ENCODE data around the gene TBX1.
"Not testable (repeated sequence)": the region's sequence is repeated elsewhere in the genome, so short reads cannot be mapped to it uniquely, and the experiment has no call there.

TBX1 gene

GRCh38 chr22:19723232-19723982 lies 37.2 kb upstream of the TBX1 start, which contains the start of gene GP1BB:
TSS of gene GP1BB (plus strand) at chr22:19723539. CDS start at chr22:19723570, 31 bp downstream.
- no peak for DNase-seq (ENCODE audit: low read depth, low spot score)

GRCh38 chr22:19723983-19724827 lies 36.4 kb upstream of the TBX1 start:
- no peak for DNase-seq (ENCODE audit: low read depth, low spot score)

DNA sequence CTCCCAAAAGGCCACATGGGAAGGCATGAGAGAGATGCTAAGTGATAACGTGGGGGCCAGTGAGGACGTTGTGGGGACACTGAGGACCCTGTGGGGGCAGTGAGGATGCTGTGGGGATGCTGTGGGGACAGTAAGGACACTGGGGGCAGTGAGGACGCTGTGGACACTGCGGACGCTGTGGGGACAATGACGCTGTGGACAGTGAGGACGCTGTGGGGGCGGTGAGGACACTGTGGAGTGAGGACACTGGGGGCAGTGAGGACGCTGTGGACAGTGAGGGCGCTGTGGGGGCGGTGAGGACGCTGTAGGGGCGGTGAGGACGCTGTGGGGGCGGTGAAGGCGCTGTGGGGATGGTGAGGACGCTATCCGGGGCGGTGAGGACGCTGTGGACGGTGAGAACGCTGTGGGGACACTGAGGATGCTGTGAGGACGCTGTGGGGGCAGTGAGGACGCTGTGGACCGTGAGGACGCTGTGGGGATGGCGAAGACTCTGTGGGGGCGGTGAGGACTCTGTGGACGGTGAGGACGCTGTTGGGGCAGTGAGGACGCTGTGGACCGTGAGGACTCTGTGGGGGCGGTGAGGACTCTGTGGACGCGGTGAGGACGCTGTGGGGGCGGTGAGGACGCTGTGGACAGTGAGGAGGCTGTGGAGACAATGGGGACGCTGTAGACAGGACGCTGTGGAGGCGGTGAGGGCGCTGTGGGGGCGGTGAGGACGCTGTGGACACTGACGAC lies 35.5 kb upstream of the TBX1 start:
- DNase-seq (ENCODE audit: low read depth, low spot score), result no peak

- not testable (repeated sequence) for DNase-seq (ENCODE audit: low read depth, low spot score)
These were observed 34.4 kb upstream of the TBX1 start for GRCh38 chr22:19726064-19726788.

DNA sequence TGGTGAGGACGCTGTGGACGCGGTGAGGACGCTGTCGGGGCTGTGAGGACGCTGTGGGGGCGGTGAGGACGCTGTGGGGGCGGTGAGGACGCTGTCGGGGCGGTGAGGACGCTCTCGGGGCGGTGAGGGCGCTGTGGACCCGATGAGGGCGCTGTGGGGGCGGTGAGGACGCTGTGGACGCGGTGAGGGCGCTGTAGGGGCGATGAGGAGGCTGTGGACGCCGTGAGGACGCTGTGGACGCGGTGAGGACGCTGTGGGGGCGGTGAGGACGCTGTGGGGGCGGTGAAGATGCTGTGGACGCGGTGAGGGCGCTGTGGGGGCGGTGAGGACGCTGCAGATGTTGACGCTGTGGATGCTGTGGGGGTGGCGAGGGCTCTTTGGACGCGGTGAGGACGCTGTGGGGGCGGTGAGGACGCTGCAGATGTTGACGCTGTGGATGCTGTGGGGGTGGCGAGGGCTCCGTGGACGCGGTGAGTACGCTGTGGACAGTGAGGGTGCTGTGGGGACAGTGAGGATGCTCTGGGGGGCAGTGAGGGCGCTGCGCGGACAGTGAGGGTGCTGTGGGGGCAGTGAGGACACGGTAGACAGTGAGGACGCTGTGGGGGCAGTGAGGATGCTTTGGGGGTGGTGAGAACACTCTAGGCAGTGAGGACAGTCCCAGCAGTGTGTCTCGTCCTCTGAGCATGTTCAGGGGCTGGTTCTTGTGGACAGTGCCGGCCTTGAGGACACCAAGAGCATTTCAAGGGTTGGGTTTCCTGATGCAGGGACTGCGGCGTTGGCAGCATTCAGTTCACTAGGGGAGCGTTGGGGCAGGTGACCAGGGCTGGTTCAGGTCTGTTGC lies 33.0 kb upstream of the TBX1 start:
- DNase-seq (ENCODE audit: low read depth, low spot score), result no peak

DNA sequence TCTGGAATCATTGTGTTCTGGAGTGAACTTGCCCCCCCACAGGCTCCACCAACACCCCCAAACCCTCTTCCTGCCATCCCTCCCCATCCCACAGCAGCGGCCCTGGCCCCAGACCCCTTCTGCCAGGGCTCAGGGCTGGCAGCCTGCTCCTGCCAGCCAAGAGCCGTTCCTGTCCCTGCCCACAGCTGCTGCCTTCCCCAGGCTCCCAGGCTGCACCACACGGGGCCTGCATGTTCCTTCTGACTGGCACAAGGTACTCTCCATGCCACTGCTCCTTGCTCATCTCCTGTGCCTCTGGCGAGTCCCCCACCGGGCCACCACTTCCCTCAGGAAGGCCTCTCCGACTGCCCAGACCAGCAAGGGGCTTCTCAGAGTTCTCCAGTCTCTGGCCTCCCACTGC lies 32.3 kb upstream of the TBX1 start:
- no peak for DNase-seq (ENCODE audit: low read depth, low spot score)

DNA sequence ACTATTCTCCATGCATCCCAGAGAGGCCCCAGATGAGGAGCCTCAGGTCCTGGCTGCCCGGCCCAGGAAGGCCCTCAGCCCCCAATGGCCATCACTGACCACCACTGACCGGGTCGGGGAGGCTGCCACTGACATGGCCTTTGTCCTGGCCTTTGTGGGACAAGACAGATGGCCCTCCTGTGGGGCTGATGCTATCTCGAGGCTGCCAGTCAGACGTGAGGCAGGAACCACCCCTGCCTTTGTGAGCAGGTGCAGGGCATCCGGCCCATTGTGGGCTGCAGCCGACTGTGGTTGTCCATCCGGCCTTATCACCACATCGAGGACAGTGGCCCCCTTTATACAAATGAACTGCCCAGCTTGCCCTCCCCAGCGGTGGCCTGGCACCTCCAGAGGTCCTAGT lies 31.7 kb upstream of the TBX1 start:
- DNase-seq (ENCODE audit: low read depth, low spot score), result no peak

GRCh38 chr22:19729507-19729906 lies 31.1 kb upstream of the TBX1 start:
- no peak for DNase-seq (ENCODE audit: low read depth, low spot score)

GRCh38 chr22:19730198-19730597 lies 30.4 kb upstream of the TBX1 start:
- no peak for DNase-seq (ENCODE audit: low read depth, low spot score)

DNA sequence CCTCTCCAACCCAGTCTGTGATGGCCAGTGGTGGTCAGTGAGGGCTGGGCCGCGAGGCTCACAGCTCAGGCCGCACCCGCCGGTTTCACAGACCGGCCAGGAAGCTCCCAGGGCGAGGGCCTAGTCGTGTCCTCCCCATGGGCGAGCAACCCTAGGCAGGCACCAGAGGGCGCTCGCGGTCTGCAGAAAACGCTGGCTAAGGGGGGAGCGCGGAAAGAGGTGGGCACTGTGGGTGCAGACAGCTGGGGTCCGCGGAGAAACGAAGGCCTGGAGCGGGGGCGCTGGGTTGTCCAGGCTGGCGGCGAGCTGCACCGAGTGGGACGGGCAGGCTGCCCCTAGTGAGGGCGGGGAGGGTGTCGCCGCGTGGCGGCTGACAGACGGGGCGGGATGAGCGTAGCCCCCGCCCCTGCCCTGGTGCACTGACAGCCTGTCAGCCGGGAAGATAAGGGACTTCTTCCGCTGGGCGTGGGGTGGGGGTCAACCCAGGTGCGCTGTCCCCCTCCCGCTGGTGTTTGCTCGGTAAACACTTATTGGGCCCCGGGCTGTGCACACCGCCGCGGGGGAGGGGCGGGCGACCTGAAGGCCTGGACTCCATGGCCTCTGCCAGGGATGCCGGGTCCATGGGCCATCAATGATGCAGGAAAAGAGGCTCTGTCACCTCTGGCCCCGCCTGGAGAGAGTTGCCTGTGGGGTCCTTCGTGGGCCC lies 29.8 kb upstream of the TBX1 start:
- no peak for DNase-seq (ENCODE audit: low read depth, low spot score)

DNA sequence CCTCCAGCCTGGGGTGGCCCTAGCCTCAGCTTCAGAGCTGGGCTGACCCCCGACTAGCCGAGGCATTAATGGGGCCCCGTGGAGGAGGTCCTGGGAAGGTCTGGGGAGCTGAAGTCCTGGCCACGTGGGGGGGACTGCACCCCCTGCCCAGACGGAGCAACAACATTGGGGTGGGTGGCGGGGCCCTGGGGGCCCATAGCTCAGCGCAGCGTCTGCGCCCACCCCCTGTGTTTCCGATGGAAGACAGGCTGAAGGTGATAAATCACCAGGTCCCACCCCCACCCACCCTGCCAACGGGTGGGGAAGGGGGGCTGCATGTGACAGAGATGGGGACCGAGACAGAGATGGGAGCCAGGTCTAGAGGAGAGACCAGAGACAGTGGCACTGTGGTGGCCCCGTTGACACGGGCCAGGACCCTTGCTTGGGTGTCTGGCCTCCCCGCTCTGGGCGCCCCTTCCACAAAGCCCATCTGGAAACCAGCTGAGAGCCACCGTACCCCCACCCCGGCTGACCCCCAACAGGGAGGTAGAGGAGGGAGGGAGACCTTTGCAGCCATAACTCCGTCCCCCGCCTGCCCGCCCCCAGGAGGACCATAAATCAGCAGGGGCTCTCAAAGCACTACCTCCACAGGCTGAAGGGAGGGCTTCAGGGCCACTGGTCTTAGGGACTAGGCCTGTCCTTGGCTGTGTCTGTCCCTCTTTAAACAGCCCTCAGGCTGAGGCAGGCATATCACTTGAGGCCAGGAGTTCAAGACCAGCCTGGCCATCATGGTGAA lies 29.0 kb upstream of the TBX1 start:
- DNase-seq (ENCODE audit: low read depth, low spot score), result no peak

DNA sequence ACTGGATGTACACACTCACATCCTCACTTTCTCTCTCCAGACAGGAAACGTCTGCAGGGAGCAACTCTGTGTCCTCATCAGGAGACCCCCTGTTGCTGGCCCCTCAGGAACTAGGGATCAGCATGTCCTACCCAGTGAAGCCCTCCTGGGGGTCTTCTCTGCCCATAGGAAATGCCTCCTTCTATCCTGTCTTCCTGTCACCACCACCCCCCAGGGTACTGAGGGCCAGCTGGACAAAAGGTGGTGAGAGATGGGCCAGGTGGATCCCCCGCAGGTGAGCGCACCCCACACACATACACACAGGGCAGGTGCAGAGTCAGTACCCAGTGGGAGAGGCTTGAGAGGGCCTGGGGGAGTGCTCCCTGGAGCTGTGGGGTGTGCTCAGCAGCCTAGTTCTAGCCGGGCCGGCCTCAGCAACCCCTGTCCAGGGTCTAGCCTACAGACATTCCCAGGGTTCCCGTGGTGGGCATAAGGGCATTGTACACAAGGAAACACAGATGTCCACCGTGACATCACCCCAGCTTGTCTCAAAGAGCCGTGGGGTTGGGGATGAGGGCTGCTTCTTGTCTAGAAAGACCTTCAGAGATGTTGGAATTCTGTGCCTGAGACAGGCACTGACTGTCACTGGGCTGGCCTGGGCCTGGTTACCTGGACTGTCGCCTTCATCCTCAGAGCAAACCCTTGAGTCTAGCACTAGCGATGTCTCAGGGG lies 28.0 kb upstream of the TBX1 start:
- DNase-seq (ENCODE audit: low read depth, low spot score), result no peak

DNA sequence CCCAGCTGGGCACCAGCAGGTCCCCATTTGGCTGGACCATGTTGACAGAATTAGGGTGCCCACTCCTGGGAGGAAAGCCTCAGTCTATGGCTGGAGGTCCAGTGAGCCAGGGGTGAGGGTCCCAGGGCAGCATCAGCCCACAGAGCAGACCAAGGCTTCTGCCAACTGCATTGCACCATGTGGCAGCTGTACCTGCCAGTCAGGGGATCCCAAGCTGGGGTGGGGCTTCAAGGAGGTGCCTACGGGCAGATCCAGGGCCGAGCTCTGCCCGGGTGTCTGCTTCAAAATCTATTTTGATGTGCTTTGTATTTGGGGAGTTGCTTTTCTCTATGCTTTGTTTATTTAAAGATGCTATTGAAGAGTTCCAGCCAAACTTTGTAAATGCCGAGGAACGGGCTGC lies 26.8 kb upstream of the TBX1 start:
- no peak for DNase-seq (ENCODE audit: low read depth, low spot score)

- no peak for DNase-seq (ENCODE audit: low read depth, low spot score)
These were observed 26.4 kb upstream of the TBX1 start for GRCh38 chr22:19734163-19734562.

- DNase-seq (ENCODE audit: low read depth, low spot score), result no peak
These were observed 25.7 kb upstream of the TBX1 start for GRCh38 chr22:19734837-19735382.

DNA sequence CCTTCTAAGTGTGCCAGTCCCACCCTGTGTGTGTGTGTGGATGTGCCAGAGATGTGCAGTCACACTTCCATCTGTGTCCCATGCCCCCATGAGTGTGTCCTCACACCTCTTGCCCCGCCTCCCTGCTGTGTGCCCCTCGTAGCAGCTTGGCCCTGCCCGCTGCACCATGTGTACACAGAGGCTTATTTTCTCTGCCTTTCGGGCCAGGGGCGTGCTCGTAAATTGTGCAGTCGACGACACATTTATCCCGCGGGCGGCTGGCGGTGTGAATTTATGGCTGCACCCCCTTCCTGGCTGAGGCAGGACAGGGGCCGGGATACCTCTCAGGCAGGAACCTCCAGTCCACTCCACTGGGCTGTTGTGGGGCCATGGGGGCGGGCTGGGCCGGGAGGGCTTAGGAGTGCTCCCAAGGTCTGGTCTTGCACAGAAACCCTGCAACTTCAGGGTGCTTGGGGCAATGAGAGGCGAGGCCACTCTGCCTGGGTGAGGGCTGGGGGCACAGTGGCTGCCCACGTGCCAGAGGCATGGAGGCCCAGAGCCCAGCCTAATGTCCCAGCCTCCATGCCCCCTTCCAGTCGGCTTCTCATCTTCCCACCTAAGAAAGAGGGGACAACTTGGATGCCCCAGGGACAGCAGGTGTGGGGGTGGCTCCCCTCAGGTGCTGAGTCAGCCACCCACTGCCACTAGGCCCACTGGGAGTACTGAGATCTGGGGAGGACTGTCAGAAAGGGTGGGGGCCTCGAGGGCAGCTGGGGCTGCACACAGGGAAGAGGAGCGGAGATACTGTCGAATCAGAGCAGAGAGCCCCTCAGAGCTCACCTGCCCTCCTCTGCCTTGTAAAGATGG lies 24.7 kb upstream of the TBX1 start:
- no peak for DNase-seq (ENCODE audit: low read depth, low spot score)
